Right kidney (tissue), 1 donor: ENCODE data around the gene CPSF4.

ENCODE experiments used
- DNase-seq: peaks from one replicate; pipeline ENCODE4 v3.0.0-alpha.2; 2016

Gene CPSF4

GRCh38 chr7:99448855-99449254 lies 10.1 kb downstream of the CPSF4 start:
- no peak for DNase-seq

GRCh38 chr7:99449326-99449725 lies 10.6 kb downstream of the CPSF4 start:
- DNase-seq = no peak

GRCh38 chr7:99451936-99452335 lies 13.2 kb downstream of the CPSF4 start:
- DNase-seq = no peak

GRCh38 chr7:99452541-99452940 lies 13.8 kb downstream of the CPSF4 start:
- DNase-seq = no peak

- no peak for DNase-seq
These were observed 14.4 kb downstream of the CPSF4 start for GRCh38 chr7:99453105-99453504.

- no peak for DNase-seq
These were observed 17.1 kb downstream of the CPSF4 start for GRCh38 chr7:99455874-99456273.

- no peak for DNase-seq
These were observed 17.5 kb downstream of the CPSF4 start for GRCh38 chr7:99456288-99456687.

- DNase-seq = no peak
These were observed 18.4 kb downstream of the CPSF4 start for GRCh38 chr7:99457050-99457649.

GRCh38 chr7:99457650-99458493 lies 19.1 kb downstream of the CPSF4 start:
- DNase-seq = no peak

- DNase-seq = no peak
These were observed 20.3 kb downstream of the CPSF4 start for GRCh38 chr7:99459087-99459486.

GRCh38 chr7:99460651-99461050 lies 21.9 kb downstream of the CPSF4 start:
- DNase-seq = no peak

GRCh38 chr7:99461221-99461620 lies 22.5 kb downstream of the CPSF4 start:
- DNase-seq = no peak

GRCh38 chr7:99465421-99465768 lies 26.7 kb downstream of the CPSF4 start:
- DNase-seq = no peak

GRCh38 chr7:99468336-99468918 lies 29.7 kb downstream of the CPSF4 start:
- no peak for DNase-seq

- no peak for DNase-seq
These were observed 30.8 kb downstream of the CPSF4 start for GRCh38 chr7:99469381-99470065.

GRCh38 chr7:99472561-99473314 lies 34.0 kb downstream of the CPSF4 start, which contains the start of gene ZNF789:
Gene ZNF789 (plus strand): TSS chr7:99472890. CDS start chr7:99476457, 3,567 bp downstream.
- DNase-seq = peak; percentile 91

- no peak for DNase-seq
These were observed 34.5 kb downstream of the CPSF4 start for GRCh38 chr7:99473315-99473596.

GRCh38 chr7:99476107-99476506 lies 37.4 kb downstream of the CPSF4 start:
- DNase-seq = no peak

- DNase-seq = no peak
These were observed 40.0 kb downstream of the CPSF4 start for GRCh38 chr7:99478464-99479440.

- no peak for DNase-seq
These were observed 46.4 kb downstream of the CPSF4 start for GRCh38 chr7:99485094-99485493.

GRCh38 chr7:99489235-99489634 lies 50.5 kb downstream of the CPSF4 start:
- no peak for DNase-seq
